GM12801 (cell line): ENCODE measurements around the gene MAP3K20.

Experiments used
- CTCF ChIP-seq: IDR thresholded peaks from one replicate; pipeline ENCODE4 v1.5.1; 2011; ENCODE audit warnings: control low read depth; ENCODE audit not compliant: insufficient read length; ENCODE audit errors: extremely low read depth

Gene MAP3K20

GRCh38 chr2:173075781-173076580, at the start of gene MAP3K20:
Gene MAP3K20, plus strand, starts transcription at chr2:173075846. Its CDS starts 15,186 bp downstream, at chr2:173091032.
- TF ChIP-seq CTCF, result no peak

- TF ChIP-seq CTCF, result no peak
These were observed 49.2 kb upstream of the MAP3K20 start for GRCh38 chr2:173026479-173026878.

- TF ChIP-seq CTCF, result no peak
These were observed 48.2 kb upstream of the MAP3K20 start for GRCh38 chr2:173027181-173028128.

- TF ChIP-seq CTCF, result no peak
These were observed 47.5 kb upstream of the MAP3K20 start for GRCh38 chr2:173028141-173028540.

- TF ChIP-seq CTCF, result no peak
These were observed 47.0 kb upstream of the MAP3K20 start for GRCh38 chr2:173028671-173029070.

GRCh38 chr2:173030561-173031490, 44.8 kb upstream of the MAP3K20 start:
- TF ChIP-seq CTCF, result no peak
